GM21619 (cell line): ENCODE results near the gene ECE1.
"Not testable (repeated sequence)": the region's sequence is repeated elsewhere in the genome, so short reads cannot be mapped to it uniquely, and the experiment has no call there.

ENCODE experiments used
- ATAC-seq: cut with Tn5 transposase; IDR thresholded peaks from one replicate; pipeline ENCODE4 v1.9.1; 2021; ENCODE audit not compliant: unreplicated experiment

Gene ECE1

GRCh38 chr1:21188235-21188634 lies 102.0 kb downstream of the ECE1 start:
- no peak for ATAC-seq

GRCh38 chr1:21185221-21185731 lies 105.0 kb downstream of the ECE1 start:
- no peak for ATAC-seq

- ATAC-seq: no peak
Observed at GRCh38 chr1:21184276-21184675, 106.0 kb downstream of the ECE1 start.

GRCh38 chr1:21182181-21182731 lies 108.0 kb downstream of the ECE1 start:
- ATAC-seq: no peak

GRCh38 chr1:21178271-21178670 lies 112.0 kb downstream of the ECE1 start:
- not testable (repeated sequence) for ATAC-seq

GRCh38 chr1:21176586-21177555 lies 113.4 kb downstream of the ECE1 start, which contains the start of gene EIF4G3:
Gene EIF4G3 (minus strand): TSS chr1:21176897. CDS start chr1:21002742, 174,155 bp downstream.
- peak; percentile 87 for ATAC-seq

- ATAC-seq: no peak
Observed at GRCh38 chr1:21175670-21176581, 114.3 kb downstream of the ECE1 start.

GRCh38 chr1:21175324-21175669 lies 115.0 kb downstream of the ECE1 start:
- ATAC-seq: no peak

GRCh38 chr1:21174654-21175323 lies 115.5 kb downstream of the ECE1 start:
- no peak for ATAC-seq

GRCh38 chr1:21174230-21174629 lies 116.0 kb downstream of the ECE1 start:
- no peak for ATAC-seq

- ATAC-seq: not testable (repeated sequence)
Observed at GRCh38 chr1:21173096-21173495, 117.2 kb downstream of the ECE1 start.

GRCh38 chr1:21170837-21171236 lies 119.4 kb downstream of the ECE1 start:
- ATAC-seq: not testable (repeated sequence)

GRCh38 chr1:21168444-21168843 lies 121.8 kb downstream of the ECE1 start:
- no peak for ATAC-seq
